ENCODE data around the gene DOK7.

DNA sequence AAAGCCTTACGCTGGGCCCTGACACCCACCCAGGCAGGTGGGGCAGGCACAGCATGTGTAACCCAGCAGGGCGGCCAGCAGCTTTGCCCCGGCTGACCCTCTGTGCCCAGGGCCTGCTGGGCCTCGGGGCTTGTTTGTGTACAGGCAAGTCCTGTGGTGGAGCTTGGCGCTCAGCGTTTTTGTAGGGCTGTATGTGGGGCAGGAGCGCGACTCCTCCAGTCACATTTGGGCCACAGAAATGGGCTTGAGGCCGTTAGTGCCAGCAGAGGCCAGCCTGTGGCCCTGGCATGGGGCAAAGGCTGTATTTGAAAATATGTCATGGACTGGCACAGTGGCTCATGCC lies 36.0 kb upstream of the DOK7 start:
- TF ChIP-seq CTCF (conservative IDR thresholded peaks at IDR 0.05 in 1 of 2, IDR thresholded peaks at IDR 0.05 in 1 of 2; ENCODE audit: low read depth in 1 of 2, low read length in 2 of 2) (no peak), EZH2 (IDR thresholded peaks at IDR 0.05; ENCODE audit: low read length, missing control alignments) (no peak)

Data from fibroblast of lung (primary cell).